DOHH2 (cell line): ENCODE data around the gene OR10H3.

Experiments used
- EZH2phosphoT487 ChIP-seq: fragments of 200-600 bp; sonication (generic); IDR thresholded peaks from 2 replicates; pipeline ENCODE4 v1.6.1; 2017; ENCODE audit warnings: borderline replicate concordance, mild to moderate bottlenecking, antibody characterized with exemption, low read length, moderate library complexity, mixed read lengths
- TF ChIP-seq, protein P1 (sequence below): fragments of 200-600 bp; sonication (generic); IDR thresholded peaks from one replicate; pipeline ENCODE4 v1.5.1; 2014; ENCODE audit warnings: antibody characterized with exemption, mild to moderate bottlenecking, low read depth, low read length; ENCODE audit not compliant: poor library complexity, severe bottlenecking

DNA sequence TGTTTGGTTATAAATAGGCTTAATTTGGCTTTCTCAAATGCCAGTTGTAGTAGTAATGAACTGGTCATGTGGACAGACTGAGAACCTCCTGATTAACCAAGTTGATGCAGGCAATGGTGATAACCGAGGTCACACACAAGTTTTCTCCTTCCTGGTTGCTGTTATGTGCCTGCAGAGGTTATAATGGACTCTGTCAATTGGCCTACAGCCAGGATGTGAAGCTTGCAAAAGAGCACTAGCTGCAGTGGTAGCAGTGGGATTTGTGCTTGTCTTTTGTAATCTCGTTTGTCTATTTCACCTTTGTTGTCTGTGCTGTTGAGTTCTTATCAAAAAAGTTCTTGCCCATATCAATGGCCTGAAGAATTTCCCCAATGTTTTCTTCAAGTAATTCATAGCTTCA, 20.6 kb downstream of the OR10H3 start:
- TF ChIP-seq, protein P1, sequence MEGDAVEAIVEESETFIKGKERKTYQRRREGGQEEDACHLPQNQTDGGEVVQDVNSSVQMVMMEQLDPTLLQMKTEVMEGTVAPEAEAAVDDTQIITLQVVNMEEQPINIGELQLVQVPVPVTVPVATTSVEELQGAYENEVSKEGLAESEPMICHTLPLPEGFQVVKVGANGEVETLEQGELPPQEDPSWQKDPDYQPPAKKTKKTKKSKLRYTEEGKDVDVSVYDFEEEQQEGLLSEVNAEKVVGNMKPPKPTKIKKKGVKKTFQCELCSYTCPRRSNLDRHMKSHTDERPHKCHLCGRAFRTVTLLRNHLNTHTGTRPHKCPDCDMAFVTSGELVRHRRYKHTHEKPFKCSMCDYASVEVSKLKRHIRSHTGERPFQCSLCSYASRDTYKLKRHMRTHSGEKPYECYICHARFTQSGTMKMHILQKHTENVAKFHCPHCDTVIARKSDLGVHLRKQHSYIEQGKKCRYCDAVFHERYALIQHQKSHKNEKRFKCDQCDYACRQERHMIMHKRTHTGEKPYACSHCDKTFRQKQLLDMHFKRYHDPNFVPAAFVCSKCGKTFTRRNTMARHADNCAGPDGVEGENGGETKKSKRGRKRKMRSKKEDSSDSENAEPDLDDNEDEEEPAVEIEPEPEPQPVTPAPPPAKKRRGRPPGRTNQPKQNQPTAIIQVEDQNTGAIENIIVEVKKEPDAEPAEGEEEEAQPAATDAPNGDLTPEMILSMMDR: no peak
- no peak for TF ChIP-seq EZH2phosphoT487
